ENCODE data around the gene ROBO2. TPM values are rescaled to one million over a fixed set of nuclear protein-coding genes. Genes with fewer than 3 reads are reported as not detected.

Gene ROBO2
- total RNA-seq, 1 donor from 2014 or later = 2.9 TPM

- no peaks in the 10 kb centered on the region for H3K4me1 ChIP-seq
- H3K9me3 ChIP-seq = peaks cover 0 to 8% of the 10 kb centered on the region in 2 donors
- DNase-seq (ENCODE audit: low spot score in 2 of 2) = no peak
- intact Hi-C loops (cut with DNase I) = loop anchor here (10.0 kb wide), 1 partner anchor 1385 kb away; no protein-coding TSS in a partner anchor
- no peak for TF ChIP-seq CTCF (IDR thresholded peaks at IDR 0.05)
- no peaks in the 10 kb centered on the region for H3K27me3 ChIP-seq
- no peak overlapping the region for H3K4me3 ChIP-seq
- H3K36me3 ChIP-seq = no peaks in the 10 kb centered on the region
- no peak overlapping the region for H3K27ac ChIP-seq
Observed at GRCh38 chr3:77259694-77260093, 219.8 kb downstream of the ROBO2 start.

- peaks cover 0 to 8% of the 10 kb centered on the region in 2 donors for H3K9me3 ChIP-seq
- intact Hi-C loops (cut with DNase I) = no loop called here
- DNase-seq (ENCODE audit: low spot score in 2 of 2) = no peak
- no peak for TF ChIP-seq CTCF (IDR thresholded peaks at IDR 0.05)
- no peak overlapping the region for H3K4me3 ChIP-seq
- no peaks in the 10 kb centered on the region for H3K4me1 ChIP-seq
- no peaks in the 10 kb centered on the region for H3K36me3 ChIP-seq
- no peaks in the 10 kb centered on the region for H3K27me3 ChIP-seq
- no peak overlapping the region for H3K27ac ChIP-seq
Observed at GRCh38 chr3:77262361-77262760, 222.5 kb downstream of the ROBO2 start.

GRCh38 chr3:77267589-77267988 is 227.7 kb downstream of the ROBO2 start:
- intact Hi-C loops (cut with DNase I) = no loop called here
- Histone ChIP-seq H3K27ac (no peak overlapping the region), H3K4me1 (no peaks in the 10 kb centered on the region), H3K4me3 (no peak overlapping the region), H3K36me3 (no peaks in the 10 kb centered on the region), H3K27me3 (no peaks in the 10 kb centered on the region), H3K9me3 (no peaks in the 10 kb centered on the region)
- DNase-seq (ENCODE audit: low spot score in 2 of 2) = no peak
- TF ChIP-seq CTCF (IDR thresholded peaks at IDR 0.05) = no peak

GRCh38 chr3:77271306-77271705 is 231.4 kb downstream of the ROBO2 start:
- H3K4me3 ChIP-seq = no peak overlapping the region
- intact Hi-C loops (cut with DNase I) = no loop called here
- DNase-seq (ENCODE audit: low spot score in 2 of 2) = no peak
- no peaks in the 10 kb centered on the region for H3K4me1 ChIP-seq
- no peaks in the 10 kb centered on the region for H3K9me3 ChIP-seq
- H3K27me3 ChIP-seq = no peaks in the 10 kb centered on the region
- no peak for TF ChIP-seq CTCF (IDR thresholded peaks at IDR 0.05)
- H3K36me3 ChIP-seq = no peaks in the 10 kb centered on the region
- H3K27ac ChIP-seq = no peak overlapping the region

GRCh38 chr3:77271711-77272110 is 231.8 kb downstream of the ROBO2 start:
- no peaks in the 10 kb centered on the region for H3K9me3 ChIP-seq
- H3K4me3 ChIP-seq = no peak overlapping the region
- no peaks in the 10 kb centered on the region for H3K4me1 ChIP-seq
- intact Hi-C loops (cut with DNase I) = no loop called here
- no peaks in the 10 kb centered on the region for H3K27me3 ChIP-seq
- H3K27ac ChIP-seq = no peak overlapping the region
- no peaks in the 10 kb centered on the region for H3K36me3 ChIP-seq
- no peak for TF ChIP-seq CTCF (IDR thresholded peaks at IDR 0.05)
- no peak for DNase-seq (ENCODE audit: low spot score in 2 of 2)

- H3K9me3 ChIP-seq = no peaks in the 10 kb centered on the region
- H3K4me1 ChIP-seq = no peaks in the 10 kb centered on the region
- DNase-seq (ENCODE audit: low spot score in 2 of 2) = no peak
- H3K4me3 ChIP-seq = no peak overlapping the region
- intact Hi-C loops (cut with DNase I) = no loop called here
- TF ChIP-seq CTCF (IDR thresholded peaks at IDR 0.05) = no peak
- no peaks in the 10 kb centered on the region for H3K27me3 ChIP-seq
- no peak overlapping the region for H3K27ac ChIP-seq
- no peaks in the 10 kb centered on the region for H3K36me3 ChIP-seq
Observed at GRCh38 chr3:77279276-77279675, 239.4 kb downstream of the ROBO2 start.

Data from ascending aorta (tissue), 2 donors.